RCC 7860 (cell line): ENCODE results near the gene CD109.
"Not testable (repeated sequence)": the region's sequence is repeated elsewhere in the genome, so short reads cannot be mapped to it uniquely, and the experiment has no call there.

ENCODE experiments used
- DNase-seq: peaks from one replicate; pipeline ENCODE4 v3.0.0-alpha.2; 2015; ENCODE audit warnings: low spot score
- FAIRE-seq: peaks from 2 replicates; lab custom pipeline; 2012; peaks lifted over from hg19 to GRCh38; lab: Jason Lieb, UNC

CD109 gene

GRCh38 chr6:73784726-73785505 is 88.9 kb downstream of the CD109 start:
- FAIRE-seq (no peak), DNase-seq (no peak)

- no peak for FAIRE-seq
Observed at GRCh38 chr6:73790574-73790973, 94.6 kb downstream of the CD109 start.

GRCh38 chr6:73791336-73791735 is 95.3 kb downstream of the CD109 start:
- FAIRE-seq (no peak), DNase-seq (no peak)

More at GRCh38 chr6:73790574-73790973, 94.6 kb downstream of the CD109 start:
- no peak for DNase-seq

GRCh38 chr6:73792738-73793137 is 96.7 kb downstream of the CD109 start:
- FAIRE-seq (no peak), DNase-seq (no peak)

GRCh38 chr6:73796881-73797280 is 100.9 kb downstream of the CD109 start:
- DNase-seq (no peak), FAIRE-seq (no peak)

- no peak for DNase-seq
- FAIRE-seq = no peak
Observed at GRCh38 chr6:73797861-73798260, 101.9 kb downstream of the CD109 start.

GRCh38 chr6:73798592-73798991 is 102.6 kb downstream of the CD109 start:
- FAIRE-seq (no peak), DNase-seq (peak; percentile 65)

GRCh38 chr6:73800997-73801396 is 105.0 kb downstream of the CD109 start:
- FAIRE-seq (no peak), DNase-seq (no peak)

GRCh38 chr6:73801652-73802268 is 105.8 kb downstream of the CD109 start:
- FAIRE-seq (no peak), DNase-seq (no peak)

GRCh38 chr6:73802366-73802765 is 106.4 kb downstream of the CD109 start:
- no peak for FAIRE-seq
- no peak for DNase-seq

- peak; percentile 33 for FAIRE-seq
- peak; percentile 23 for DNase-seq
Observed at GRCh38 chr6:73803562-73804241, 107.7 kb downstream of the CD109 start.

GRCh38 chr6:73805221-73805620 is 109.2 kb downstream of the CD109 start:
- not testable (repeated sequence) for FAIRE-seq, DNase-seq

GRCh38 chr6:73805982-73806381 is 110.0 kb downstream of the CD109 start:
- not testable (repeated sequence) for DNase-seq, FAIRE-seq

- no peak for DNase-seq
- no peak for FAIRE-seq
Observed at GRCh38 chr6:73811706-73812105, 115.7 kb downstream of the CD109 start.

- DNase-seq (no peak), FAIRE-seq (no peak)
Observed at GRCh38 chr6:73817253-73817652, 121.2 kb downstream of the CD109 start.

GRCh38 chr6:73823046-73823735 is 127.2 kb downstream of the CD109 start:
- no peak for FAIRE-seq
- DNase-seq = no peak

- FAIRE-seq (no peak), DNase-seq (no peak)
Observed at GRCh38 chr6:73823832-73824231, 127.8 kb downstream of the CD109 start.

- FAIRE-seq = no peak
- DNase-seq = no peak
Observed at GRCh38 chr6:73826571-73826970, 130.6 kb downstream of the CD109 start.

GRCh38 chr6:73830119-73830518 is 134.1 kb downstream of the CD109 start:
- FAIRE-seq (no peak), DNase-seq (no peak)

- no peak for FAIRE-seq
- DNase-seq = no peak
Observed at GRCh38 chr6:73832313-73832712, 136.3 kb downstream of the CD109 start.

GRCh38 chr6:73844696-73845095 is 148.7 kb downstream of the CD109 start:
- FAIRE-seq, DNase-seq: not testable (repeated sequence)
